ENCODE measurements around the gene MYO18A.

DNA sequence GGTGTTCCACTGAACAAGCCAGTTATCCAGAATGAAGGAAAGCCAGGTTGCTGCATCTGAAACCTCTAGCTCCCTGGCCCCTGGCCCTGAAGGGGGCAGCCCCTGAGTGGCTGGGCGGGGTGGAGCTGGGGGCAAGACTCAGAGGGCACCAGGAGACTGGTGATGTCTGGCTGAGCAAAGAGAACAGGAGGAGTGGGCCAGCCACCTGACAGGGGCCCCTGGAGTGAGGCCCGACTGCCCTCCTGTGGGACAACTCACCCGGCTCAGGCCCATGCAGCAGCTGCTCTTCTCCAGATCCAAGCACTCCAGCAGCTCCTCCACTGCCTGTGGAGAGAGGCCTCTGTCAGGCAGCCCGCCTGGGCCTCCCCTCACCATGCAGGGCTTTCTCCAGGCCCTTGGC is 76.9 kb downstream of the MYO18A start:
- TF ChIP-seq ZNF274 (IDR thresholded peaks at IDR 0.05; ENCODE audit: low read depth, low read length) (no peak), YY1 (IDR thresholded peaks at IDR 0.05; ENCODE audit: insufficient read depth, insufficient read length) (no peak), SUZ12 (IDR thresholded peaks at IDR 0.05; ENCODE audit: extremely low read depth, insufficient read depth, insufficient read length) (no peak)
